ENCODE results near the gene MORF4L1. TPM values are rescaled to one million over a fixed set of nuclear protein-coding genes. Genes with fewer than 3 reads are reported as not detected.

Gene MORF4L1
- total and polyA plus RNA-seq, 2 experiments from 2014 or later, result 340 to 381 TPM

GRCh38 chr15:78913012-78913411 is 40.3 kb downstream of the MORF4L1 start:
- WGBS (ENCODE audit: low lambda C conversion rate, missing lambda C conversion rate), result 94% methylated on average over 3 of the region's 3 CpGs
- Histone ChIP-seq H3K4me3 (no peak overlapping the region), H3K4me2 (no peak overlapping the region), H4K20me1 (ENCODE audit: insufficient read depth, poor library complexity, severe bottlenecking) (peaks cover 12% of the 10 kb centered on the region), H3K27ac (no peak overlapping the region), H3K9me3 (ENCODE audit: low read depth) (no peaks in the 10 kb centered on the region), H3K4me1 (ENCODE audit: insufficient read depth) (peaks cover 6% of the 10 kb centered on the region), H3K9me2 (replicated peaks; ENCODE audit: insufficient read depth) (no peaks in the 10 kb centered on the region), H3K79me2 (peaks cover 38% of the 10 kb centered on the region), H3K36me3 (replicated peaks; ENCODE audit: insufficient read depth, low read depth) (no peaks in the 10 kb centered on the region), H3K27me3 (no peaks in the 10 kb centered on the region), H2AFZ (no peak overlapping the region)
- DNase-seq (ENCODE audit: low spot score), result no peak
- TF ChIP-seq EZH2phosphoT487 (IDR thresholded peaks at IDR 0.05; ENCODE audit: low read depth, severe bottlenecking, unreplicated experiment), result no peak
- TF ChIP-seq EZH2 (IDR thresholded peaks at IDR 0.05; ENCODE audit: borderline replicate concordance), result no peak
- TF ChIP-seq CTCF (IDR thresholded peaks at IDR 0.05; ENCODE audit: poor library complexity), result no peak

- H3K9me3 ChIP-seq (ENCODE audit: low read depth), result no peaks in the 10 kb centered on the region
- no peak for TF ChIP-seq EZH2 (IDR thresholded peaks at IDR 0.05; ENCODE audit: borderline replicate concordance)
- TF ChIP-seq CTCF (IDR thresholded peaks at IDR 0.05; ENCODE audit: poor library complexity), result peak; percentile 31
- H3K79me2 ChIP-seq, result peaks cover 33% of the 10 kb centered on the region
- no peak overlapping the region for H3K4me3 ChIP-seq
- peaks cover 12% of the 10 kb centered on the region for H4K20me1 ChIP-seq (ENCODE audit: insufficient read depth, poor library complexity, severe bottlenecking)
- H3K4me2 ChIP-seq, result no peak overlapping the region
- peaks cover 6% of the 10 kb centered on the region for H3K4me1 ChIP-seq (ENCODE audit: insufficient read depth)
- DNase-seq (ENCODE audit: low spot score), result no peak
- no peaks in the 10 kb centered on the region for H3K9me2 ChIP-seq (replicated peaks; ENCODE audit: insufficient read depth)
- no peaks in the 10 kb centered on the region for H3K27me3 ChIP-seq
- no peaks in the 10 kb centered on the region for H3K36me3 ChIP-seq (replicated peaks; ENCODE audit: insufficient read depth, low read depth)
- H2AFZ ChIP-seq, result no peak overlapping the region
- H3K27ac ChIP-seq, result no peak overlapping the region
- 90% methylated on average over 13 of the region's 13 CpGs for WGBS (ENCODE audit: low lambda C conversion rate, missing lambda C conversion rate)
Observed at GRCh38 chr15:78914027-78914764, 41.5 kb downstream of the MORF4L1 start.

- H3K79me2 ChIP-seq, result peaks cover 23% of the 10 kb centered on the region
Observed at GRCh38 chr15:78915341-78916087, 42.8 kb downstream of the MORF4L1 start.

More at GRCh38 chr15:78915341-78916087, 42.8 kb downstream of the MORF4L1 start:
- Histone ChIP-seq H3K27me3 (no peaks in the 10 kb centered on the region), H3K4me1 (ENCODE audit: insufficient read depth) (peaks cover 6% of the 10 kb centered on the region), H3K9me3 (ENCODE audit: low read depth) (no peaks in the 10 kb centered on the region), H2AFZ (no peak overlapping the region), H3K4me2 (no peak overlapping the region), H3K36me3 (replicated peaks; ENCODE audit: insufficient read depth, low read depth) (no peaks in the 10 kb centered on the region), H3K4me3 (no peak overlapping the region), H3K9me2 (replicated peaks; ENCODE audit: insufficient read depth) (no peaks in the 10 kb centered on the region), H3K27ac (peak overlapping the region; percentile 2), H4K20me1 (ENCODE audit: insufficient read depth, poor library complexity, severe bottlenecking) (peaks cover 3% of the 10 kb centered on the region)
- no peak for DNase-seq (ENCODE audit: low spot score)
- 91% methylated on average over 12 of the region's 12 CpGs for WGBS (ENCODE audit: low lambda C conversion rate, missing lambda C conversion rate)
- TF ChIP-seq EZH2phosphoT487 (IDR thresholded peaks at IDR 0.05; ENCODE audit: low read depth, severe bottlenecking, unreplicated experiment), result no peak
- TF ChIP-seq EZH2 (IDR thresholded peaks at IDR 0.05; ENCODE audit: borderline replicate concordance), result no peak
- no peak for TF ChIP-seq CTCF (IDR thresholded peaks at IDR 0.05; ENCODE audit: poor library complexity)
